WERI-Rb-1 (cell line): Measurements from ENCODE around the gene DGKQ.

Experiments
- DNase-seq: peaks from one replicate; pipeline ENCODE4 v3.0.0-alpha.2; 2020
- H3K27ac ChIP-seq: fragments of 250-450 bp; sonication (Bioruptor Pico); 2 replicates; pipeline ENCODE4 v1.5.1; 2020; ENCODE audit warnings: mild to moderate bottlenecking, moderate library complexity
- H3K27me3 ChIP-seq: fragments of 250-450 bp; sonication (Bioruptor Pico); 2 replicates; pipeline ENCODE4 v1.5.1; 2021; ENCODE audit warnings: mild to moderate bottlenecking, low read depth, moderate library complexity; ENCODE audit not compliant: insufficient read depth, severe bottlenecking
- H3K36me3 ChIP-seq: fragments of 250-450 bp; sonication (Bioruptor Pico); 2 replicates; pipeline ENCODE4 v1.5.1; 2020; ENCODE audit warnings: mild to moderate bottlenecking, moderate library complexity
- H3K4me3 ChIP-seq: 2 replicates; pipeline ENCODE4 v1.5.1; 2011; ENCODE audit warnings: low read depth, mild to moderate bottlenecking, control low read depth, low read length
- H3K9me3 ChIP-seq: fragments of 250-450 bp; sonication (Bioruptor Pico); 2 replicates; pipeline ENCODE4 v1.5.1; 2021; ENCODE audit warnings: mild to moderate bottlenecking, moderate library complexity; ENCODE audit not compliant: severe bottlenecking
- TF ChIP-seq, protein P1 (sequence below): IDR thresholded peaks from 2 replicates; pipeline ENCODE4 v1.5.1; 2011; ENCODE audit warnings: low read depth, mild to moderate bottlenecking, control low read depth, inconsistent platforms, low read length

The DGKQ gene

DNA sequence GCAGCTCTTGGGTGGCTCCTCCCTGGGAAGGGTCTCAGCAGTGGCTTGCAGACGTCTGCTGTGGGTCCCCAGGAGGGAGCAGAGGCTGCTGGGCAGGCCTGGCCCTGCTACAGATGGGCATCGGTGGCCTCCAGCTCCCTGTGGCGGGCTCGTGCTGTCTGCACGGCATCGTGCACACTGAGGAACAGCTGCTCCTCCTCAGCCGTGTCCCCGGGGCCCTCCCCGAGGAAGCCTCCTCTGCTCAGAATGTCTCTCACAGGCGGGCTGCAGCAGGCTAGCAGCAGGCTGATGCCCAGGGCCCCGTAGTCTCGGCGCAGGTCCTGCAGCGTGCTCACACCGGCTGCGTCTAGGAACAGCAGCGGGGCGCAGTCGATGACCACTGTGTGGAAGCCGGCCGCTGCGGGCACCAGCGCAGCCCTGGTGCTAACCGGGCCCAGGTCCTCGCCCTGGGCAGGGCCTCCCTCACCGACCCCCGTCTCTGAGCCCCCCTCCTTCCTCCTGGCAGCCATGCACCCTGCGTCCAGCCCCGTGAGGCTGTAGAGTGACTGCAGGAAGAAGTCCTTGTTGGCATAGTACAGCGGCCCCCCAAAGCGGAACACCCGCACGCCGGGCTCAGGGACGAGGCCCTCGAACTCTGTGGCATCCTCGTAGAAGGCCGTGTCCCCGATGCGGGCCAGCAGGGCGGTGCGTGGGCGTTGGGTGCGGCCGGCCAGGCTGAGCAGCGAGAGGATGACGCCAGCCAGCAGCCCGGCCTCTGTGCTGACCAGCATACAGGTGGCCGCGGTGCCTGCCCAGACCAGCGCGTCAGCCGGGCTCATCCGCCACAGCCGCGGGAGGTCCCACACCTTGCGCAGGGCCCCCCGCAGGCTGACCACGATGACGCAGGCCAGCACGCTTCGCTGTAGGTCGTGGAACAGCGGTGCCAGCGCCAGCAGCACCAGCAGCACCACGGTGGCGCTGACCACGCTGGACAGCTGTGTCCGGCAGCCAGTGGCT, 15.7 kb upstream of the DGKQ start:
- TF ChIP-seq, protein P1, sequence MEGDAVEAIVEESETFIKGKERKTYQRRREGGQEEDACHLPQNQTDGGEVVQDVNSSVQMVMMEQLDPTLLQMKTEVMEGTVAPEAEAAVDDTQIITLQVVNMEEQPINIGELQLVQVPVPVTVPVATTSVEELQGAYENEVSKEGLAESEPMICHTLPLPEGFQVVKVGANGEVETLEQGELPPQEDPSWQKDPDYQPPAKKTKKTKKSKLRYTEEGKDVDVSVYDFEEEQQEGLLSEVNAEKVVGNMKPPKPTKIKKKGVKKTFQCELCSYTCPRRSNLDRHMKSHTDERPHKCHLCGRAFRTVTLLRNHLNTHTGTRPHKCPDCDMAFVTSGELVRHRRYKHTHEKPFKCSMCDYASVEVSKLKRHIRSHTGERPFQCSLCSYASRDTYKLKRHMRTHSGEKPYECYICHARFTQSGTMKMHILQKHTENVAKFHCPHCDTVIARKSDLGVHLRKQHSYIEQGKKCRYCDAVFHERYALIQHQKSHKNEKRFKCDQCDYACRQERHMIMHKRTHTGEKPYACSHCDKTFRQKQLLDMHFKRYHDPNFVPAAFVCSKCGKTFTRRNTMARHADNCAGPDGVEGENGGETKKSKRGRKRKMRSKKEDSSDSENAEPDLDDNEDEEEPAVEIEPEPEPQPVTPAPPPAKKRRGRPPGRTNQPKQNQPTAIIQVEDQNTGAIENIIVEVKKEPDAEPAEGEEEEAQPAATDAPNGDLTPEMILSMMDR: no peak
- Histone ChIP-seq H3K4me3 (no peak overlapping the region), H3K27me3 (no peaks in the 10 kb centered on the region), H3K27ac (no peak overlapping the region), H3K9me3 (no peaks in the 10 kb centered on the region), H3K36me3 (peaks cover 14% of the 10 kb centered on the region)
- DNase-seq: no peak

DNA sequence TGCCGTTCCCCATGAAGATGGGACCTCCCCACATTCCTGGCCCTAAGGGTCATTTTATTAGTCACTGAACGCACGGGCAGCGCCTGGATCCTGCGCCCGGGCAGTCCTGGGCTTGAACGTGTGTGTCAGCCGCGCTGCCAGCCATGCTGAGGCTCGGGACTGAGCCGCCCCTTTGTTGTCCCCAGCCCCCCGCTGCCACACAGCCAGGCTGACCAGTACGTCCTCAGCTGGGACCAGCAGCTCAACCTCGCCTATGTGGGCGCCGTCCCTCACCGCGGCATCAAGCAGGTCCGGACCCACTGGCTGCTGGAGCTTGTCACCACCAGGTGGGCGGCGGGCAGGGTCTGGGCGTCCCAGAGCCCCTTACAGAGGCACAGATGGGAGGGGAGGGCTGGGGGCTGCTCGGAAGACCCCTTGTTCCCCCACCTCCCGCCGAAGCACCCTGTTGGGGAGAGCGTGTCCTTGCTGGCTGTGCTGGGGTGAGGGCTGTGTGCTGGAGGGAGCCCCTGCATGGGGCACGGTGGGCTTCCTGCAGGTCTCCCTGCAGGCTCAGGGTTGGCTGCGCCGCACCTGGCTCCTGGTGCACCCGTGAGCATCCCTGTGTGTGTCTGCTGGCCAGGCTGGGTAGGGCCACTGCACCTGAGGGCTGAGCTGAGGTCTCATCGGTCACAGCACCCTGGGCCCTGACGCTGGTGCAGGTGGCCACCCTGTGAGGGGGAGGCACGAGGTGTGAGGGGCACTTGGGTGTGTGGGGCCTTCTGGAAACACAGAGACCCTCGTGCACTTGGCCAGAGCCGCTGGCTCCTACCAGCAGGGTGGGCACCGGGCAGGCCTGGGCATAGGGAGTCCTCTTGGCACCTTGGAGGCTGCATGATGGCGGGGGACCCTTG, 14.5 kb upstream of the DGKQ start:
- H3K9me3 ChIP-seq: no peaks in the 10 kb centered on the region
- H3K36me3 ChIP-seq: peaks cover 14% of the 10 kb centered on the region
- H3K27ac ChIP-seq: no peak overlapping the region
- DNase-seq: no peak
- H3K27me3 ChIP-seq: no peaks in the 10 kb centered on the region
- peak overlapping the region; percentile 51 for H3K4me3 ChIP-seq
- TF ChIP-seq, protein P1: no peak

DNA sequence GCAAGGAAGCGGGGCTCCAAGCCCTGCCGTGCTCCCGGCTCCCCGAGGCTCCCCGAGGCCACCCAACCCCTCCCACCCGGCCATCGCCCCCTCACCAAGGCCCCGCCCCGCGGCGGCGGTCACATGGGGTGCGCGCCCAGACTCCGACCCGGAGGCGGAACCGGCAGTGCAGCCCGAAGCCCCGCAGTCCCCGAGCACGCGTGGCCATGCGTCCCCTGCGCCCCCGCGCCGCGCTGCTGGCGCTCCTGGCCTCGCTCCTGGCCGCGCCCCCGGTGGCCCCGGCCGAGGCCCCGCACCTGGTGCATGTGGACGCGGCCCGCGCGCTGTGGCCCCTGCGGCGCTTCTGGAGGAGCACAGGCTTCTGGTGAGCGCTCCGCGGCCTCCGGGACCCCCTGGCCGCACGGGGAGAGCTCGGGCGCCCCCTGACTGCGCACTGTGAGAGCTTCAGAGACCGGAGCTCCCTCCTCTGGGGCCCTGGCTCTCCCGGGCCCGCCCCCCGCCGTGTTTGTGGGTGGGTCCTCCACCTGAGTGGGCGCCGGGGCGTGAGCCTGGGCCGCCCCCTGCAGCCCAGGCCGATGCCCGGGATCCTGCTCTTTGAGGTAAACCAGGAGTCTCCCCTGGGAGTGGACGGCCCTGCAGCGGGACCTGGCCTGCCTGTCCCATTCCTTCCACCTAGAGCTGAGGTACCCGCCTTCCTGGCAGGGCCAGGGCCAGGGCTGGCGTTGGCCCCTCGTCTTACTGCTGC, 13.7 kb upstream of the DGKQ start, which contains the start of gene IDUA:
Gene IDUA (plus strand): TSS at position 166 of the 745 bp plus-strand sequence. CDS start 41 bp downstream, at position 207.
- no peaks in the 10 kb centered on the region for H3K27me3 ChIP-seq
- H3K36me3 ChIP-seq: peaks cover 14% of the 10 kb centered on the region
- TF ChIP-seq, protein P1: peak; percentile 84
- DNase-seq: peak; percentile 93
- H3K9me3 ChIP-seq: no peaks in the 10 kb centered on the region
- peak within 1 kb of the TSS; percentile 70 for H3K27ac ChIP-seq
- peak within 1 kb of the TSS; percentile 51 for H3K4me3 ChIP-seq

DNA sequence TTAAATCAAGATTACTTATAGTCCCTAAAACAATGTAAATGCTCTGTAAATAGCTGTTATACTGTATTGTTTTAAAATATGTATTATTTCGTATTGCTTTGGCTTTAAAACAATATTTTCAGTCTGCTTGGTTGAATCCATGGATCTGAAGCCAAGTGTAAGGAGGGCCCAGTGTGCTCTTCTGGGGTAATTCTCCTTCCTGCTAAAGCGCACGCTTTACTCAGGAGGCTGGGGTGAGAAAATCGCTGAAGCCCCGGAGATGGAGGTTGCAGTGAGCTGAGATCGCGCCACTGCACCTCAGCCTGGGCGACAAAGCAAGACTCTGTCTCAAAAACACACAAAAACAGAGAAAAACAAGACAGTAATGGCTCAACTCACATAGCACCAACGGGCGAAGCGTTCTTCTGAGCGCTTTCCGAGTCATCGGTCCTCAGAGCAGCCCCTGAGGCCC, 13.1 kb upstream of the DGKQ start:
- Histone ChIP-seq H3K4me3 (peak overlapping the region; percentile 51), H3K27ac (peak overlapping the region; percentile 70)

More for the DNA sequence above, 13.1 kb upstream of the DGKQ start:
- Histone ChIP-seq H3K27me3 (no peaks in the 10 kb centered on the region), H3K36me3 (peaks cover 14% of the 10 kb centered on the region), H3K9me3 (no peaks in the 10 kb centered on the region)
- TF ChIP-seq, protein P1: no peak
- DNase-seq: no peak
